Measurements from ENCODE around the gene LRBA. TPM values are rescaled to one million over a fixed set of nuclear protein-coding genes. Genes with fewer than 3 reads are reported as not detected.

Gene LRBA
- total and polyA plus RNA-seq, 2 donors (not counting 3 experiments of a cell fraction or from before 2014, with no cell fraction given): 18.0 to 35.1 TPM

- DNase-seq (ENCODE audit: low read depth, low spot score): no peak
- Histone ChIP-seq H3K9me3 (replicated peaks; ENCODE audit: control insufficient read depth, insufficient read depth, low read length) (no peaks in the 10 kb centered on the region), H3K4me1 (ENCODE audit: control insufficient read depth, extremely low read depth, insufficient read depth, low read length) (peaks cover 11% of the 10 kb centered on the region), H3K27me3 (ENCODE audit: control insufficient read depth in 2 of 2, insufficient read depth in 2 of 2, low read length in 2 of 2) (no peaks in the 10 kb centered on the region), H3K27ac (ENCODE audit: insufficient read depth, low read depth, low read length) (no peak overlapping the region), H3K9me1 (replicated peaks; ENCODE audit: control insufficient read depth, extremely low read depth, insufficient read depth, low read length) (no peaks in the 10 kb centered on the region), H2AFZ (ENCODE audit: low read depth, low read length) (no peak overlapping the region), H4K20me1 (replicated peaks; ENCODE audit: control insufficient read depth, extremely low read depth, insufficient read depth, low read length) (peaks cover 3% of the 10 kb centered on the region), H3K79me2 (ENCODE audit: control insufficient read depth, insufficient read depth, low read length) (peaks cover 10% of the 10 kb centered on the region), H3K4me3 (replicated peaks in 1 of 3; ENCODE audit: insufficient read depth in 1 of 3, low read depth in 1 of 3, low read length in 3 of 3) (no peak overlapping the region), H3K9ac (replicated peaks; ENCODE audit: extremely low read depth, insufficient read depth, low read length) (no peak overlapping the region), H3K4me2 (ENCODE audit: insufficient read depth, low read length) (no peak overlapping the region), H3K36me3 (ENCODE audit: control insufficient read depth in 2 of 2, extremely low read depth in 1 of 2, insufficient read depth in 2 of 2, low read length in 2 of 2) (no peaks in the 10 kb centered on the region)
- POLR2A ChIA-PET: no interaction called here
- FAIRE-seq: no peak
- TF ChIP-seq MAX (IDR thresholded peaks at IDR 0.05; ENCODE audit: insufficient read depth, insufficient read length): no peak
- TF ChIP-seq EZH2 (IDR thresholded peaks at IDR 0.05; ENCODE audit: borderline replicate concordance, low read depth, low read length, severe bottlenecking): no peak
- TF ChIP-seq GATA2 (IDR thresholded peaks at IDR 0.05; ENCODE audit: insufficient read depth, insufficient read length, low read depth, low read length): no peak
- no peak for TF ChIP-seq POLR2A (IDR thresholded peaks at IDR 0.05; ENCODE audit: low read depth, low read length)
- no peak for TF ChIP-seq MYC (IDR thresholded peaks at IDR 0.05; ENCODE audit: low read depth, low read length)
- no peak for TF ChIP-seq FOS (IDR thresholded peaks at IDR 0.05; ENCODE audit: borderline replicate concordance, insufficient read depth, low read length)
- no peak for TF ChIP-seq JUN (IDR thresholded peaks at IDR 0.05; ENCODE audit: borderline replicate concordance, insufficient read depth, insufficient read length, low read depth)
- no peak for TF ChIP-seq POLR2AphosphoS5 (IDR thresholded peaks at IDR 0.05; ENCODE audit: insufficient read depth, low read depth, low read length)
- TF ChIP-seq CTCF (IDR thresholded peaks at IDR 0.05; ENCODE audit: extremely low read depth in 1 of 2, insufficient read depth in 1 of 2, low read depth in 1 of 2, low read length in 2 of 2): no peak
- CTCF ChIA-PET: no interaction called here
- BruUV-seq (replicated peaks): no TSS peak
- dilution Hi-C loops (cut with MboI; ENCODE audit: extremely low pct_ligation_motif_present, low sequenced_read_pairs): no loop called here
- intact Hi-C loops (cut with micrococcal nuclease): no loop called here
Measured at GRCh38 chr4:150952167-150952845, 62.8 kb downstream of the LRBA start.
